SK-N-MC (cell line): Measurements from ENCODE around the gene HSPA14.

Source experiments
- EZH2 ChIP-seq: fragments of 200-600 bp; sonication (generic); IDR thresholded peaks from one replicate; pipeline ENCODE4 v1.6.1; 2017; ENCODE audit warnings: antibody characterized with exemption
- POLR2AphosphoS5 ChIP-seq: IDR thresholded peaks from 2 replicates; pipeline ENCODE4 v1.6.1; 2012; ENCODE audit warnings: mild to moderate bottlenecking, low read depth, low read length, borderline replicate concordance

DNA sequence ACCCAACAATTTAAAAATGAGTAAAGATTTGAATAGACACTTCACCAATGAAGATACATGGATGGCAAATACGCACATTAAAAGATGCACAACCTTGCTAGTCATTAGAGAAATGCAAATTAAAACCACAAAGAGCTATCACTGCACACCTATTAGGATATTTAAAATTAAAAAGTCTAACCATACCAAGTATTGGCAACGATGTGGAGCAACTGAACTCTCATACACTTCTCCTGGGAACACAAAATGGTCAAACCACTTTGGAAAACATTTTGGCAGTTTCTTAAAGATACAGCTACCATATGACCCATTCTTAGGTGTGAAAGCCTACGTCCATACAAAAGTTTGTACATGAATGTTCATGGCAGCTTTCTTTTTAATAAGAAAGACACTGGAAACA is 79.7 kb downstream of the HSPA14 start:
- TF ChIP-seq EZH2 (no peak), POLR2AphosphoS5 (no peak)
